DMS 273 (cell line): ENCODE measurements around the gene NFIX.
"Not testable (repeated sequence)": the region's sequence is repeated elsewhere in the genome, so short reads cannot be mapped to it uniquely, and the experiment has no call there.

Experiments used
- DNase-seq: peaks from one replicate; lab custom pipeline; 2025; ENCODE audit not compliant: unreplicated experiment; lab: John Stamatoyannopoulos, UW

NFIX gene

DNA sequence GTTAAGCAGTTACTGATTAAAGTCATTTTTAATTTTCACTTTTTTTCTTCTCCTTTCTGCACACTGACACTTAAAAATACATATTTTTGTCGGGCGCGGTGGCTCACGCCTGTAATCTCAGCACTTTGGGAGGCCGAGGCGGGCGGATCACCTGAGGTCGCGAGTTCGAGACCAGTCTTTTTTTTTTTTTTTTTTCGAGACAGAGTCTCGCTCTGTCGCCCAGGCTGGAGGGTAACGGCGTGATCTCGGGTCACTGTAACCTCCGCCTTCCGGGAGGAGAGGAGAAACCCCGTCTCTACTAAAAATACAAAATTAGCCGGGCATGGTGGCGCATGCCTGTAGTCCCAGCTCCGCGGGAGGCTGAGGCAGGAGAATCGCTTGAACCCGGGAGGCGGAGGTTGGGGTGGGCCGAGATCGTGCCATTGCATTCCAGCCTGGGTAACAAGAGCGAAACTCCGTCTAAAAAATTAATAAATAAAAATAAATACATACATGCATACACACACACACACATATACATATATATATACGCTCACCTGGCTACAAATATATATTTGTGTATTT, 37.8 kb upstream of the NFIX start:
- not testable (repeated sequence) for DNase-seq

DNA sequence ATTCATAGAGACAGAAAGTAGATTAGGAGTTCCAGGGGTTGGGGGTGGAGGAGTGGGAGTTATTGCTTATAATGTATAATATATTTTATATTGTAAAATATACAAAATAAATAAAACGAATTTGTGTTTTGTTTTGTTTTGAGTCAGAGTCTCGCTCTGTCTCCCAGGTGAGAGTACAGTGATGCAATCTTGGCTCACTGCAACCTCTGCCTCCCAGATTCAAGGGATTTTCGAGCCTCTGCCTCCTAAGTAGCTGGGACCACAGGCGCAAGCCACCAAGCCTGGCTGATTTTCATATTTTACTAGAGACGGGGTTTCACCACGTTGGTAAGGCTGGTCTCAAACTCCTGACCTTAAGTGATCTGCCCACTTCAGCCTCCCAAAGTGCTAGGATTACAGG, 35.8 kb upstream of the NFIX start:
- DNase-seq = no peak

DNA sequence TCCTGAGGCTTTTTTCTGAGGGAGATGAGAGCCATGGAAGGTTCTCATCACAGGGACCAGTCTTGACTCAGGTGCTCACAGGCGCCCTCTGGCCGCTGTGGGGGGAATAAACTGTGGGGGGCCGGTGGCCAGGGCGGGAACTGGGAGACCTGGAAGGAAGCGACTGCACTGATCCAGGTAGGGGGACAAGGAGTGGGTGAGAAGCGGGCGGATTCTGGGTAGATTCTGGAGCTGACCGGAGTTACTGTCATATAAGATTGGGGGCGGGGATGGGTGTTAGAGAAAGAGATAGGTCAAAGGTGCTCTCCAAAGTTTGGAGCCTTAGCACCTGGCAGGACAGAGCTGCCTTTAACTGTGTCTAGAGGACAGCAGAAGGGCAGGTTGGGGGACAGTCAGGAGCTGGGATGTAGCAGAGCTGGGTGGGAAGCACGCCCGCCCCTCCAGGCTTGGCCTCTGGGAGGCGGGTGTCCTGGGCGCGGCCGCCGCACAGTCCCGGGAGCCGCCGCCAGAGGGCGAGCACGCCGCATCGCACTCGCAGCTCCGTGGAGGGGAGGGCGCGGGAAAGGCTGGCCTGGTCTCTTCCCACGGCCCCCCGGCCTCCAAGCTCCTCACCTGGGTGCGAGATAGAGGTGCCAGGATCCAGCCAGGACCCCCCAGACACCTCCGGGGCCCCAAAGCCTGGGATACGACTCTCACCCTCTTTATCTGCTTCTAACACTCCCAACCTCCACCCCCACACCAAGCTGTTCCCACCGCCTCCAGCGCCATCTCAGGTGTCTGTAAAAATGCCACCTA, 30.1 kb upstream of the NFIX start:
- DNase-seq = peak; percentile 91

DNA sequence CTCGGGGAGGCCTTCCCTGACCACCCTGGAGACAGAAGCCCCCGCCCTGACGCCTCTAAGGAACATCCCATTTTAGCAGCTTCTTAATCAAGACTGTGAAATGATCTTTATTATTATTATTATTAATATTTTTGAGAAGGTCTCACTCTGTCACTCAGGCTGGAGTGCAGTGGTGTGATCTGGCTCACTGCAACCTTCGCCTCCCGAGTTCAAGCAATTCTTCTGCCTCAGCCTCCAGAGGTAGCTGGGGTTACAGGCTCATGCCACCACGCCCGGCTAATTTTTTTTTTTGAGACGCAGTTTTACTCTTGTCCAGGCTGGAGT, 29.5 kb upstream of the NFIX start:
- no peak for DNase-seq

DNA sequence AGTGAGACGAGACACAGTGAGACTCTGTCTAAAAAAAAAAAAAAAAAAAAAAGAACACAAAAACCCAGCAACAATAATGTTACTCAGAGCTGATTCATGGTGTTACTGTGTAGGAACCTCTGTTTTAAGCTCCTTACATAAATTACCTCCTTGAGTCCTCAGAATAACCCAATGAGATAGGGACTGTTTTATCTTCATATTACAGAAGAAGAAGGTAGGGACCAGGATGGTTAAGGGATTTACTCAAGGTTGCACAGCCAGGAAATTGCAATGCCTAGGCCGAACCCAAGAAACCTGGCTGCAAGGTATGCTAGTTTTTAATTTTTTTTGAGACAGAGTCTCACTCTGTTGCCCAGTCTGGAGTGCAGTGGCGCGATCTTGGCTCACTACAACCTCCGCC, 27.4 kb upstream of the NFIX start:
- no peak for DNase-seq

DNA sequence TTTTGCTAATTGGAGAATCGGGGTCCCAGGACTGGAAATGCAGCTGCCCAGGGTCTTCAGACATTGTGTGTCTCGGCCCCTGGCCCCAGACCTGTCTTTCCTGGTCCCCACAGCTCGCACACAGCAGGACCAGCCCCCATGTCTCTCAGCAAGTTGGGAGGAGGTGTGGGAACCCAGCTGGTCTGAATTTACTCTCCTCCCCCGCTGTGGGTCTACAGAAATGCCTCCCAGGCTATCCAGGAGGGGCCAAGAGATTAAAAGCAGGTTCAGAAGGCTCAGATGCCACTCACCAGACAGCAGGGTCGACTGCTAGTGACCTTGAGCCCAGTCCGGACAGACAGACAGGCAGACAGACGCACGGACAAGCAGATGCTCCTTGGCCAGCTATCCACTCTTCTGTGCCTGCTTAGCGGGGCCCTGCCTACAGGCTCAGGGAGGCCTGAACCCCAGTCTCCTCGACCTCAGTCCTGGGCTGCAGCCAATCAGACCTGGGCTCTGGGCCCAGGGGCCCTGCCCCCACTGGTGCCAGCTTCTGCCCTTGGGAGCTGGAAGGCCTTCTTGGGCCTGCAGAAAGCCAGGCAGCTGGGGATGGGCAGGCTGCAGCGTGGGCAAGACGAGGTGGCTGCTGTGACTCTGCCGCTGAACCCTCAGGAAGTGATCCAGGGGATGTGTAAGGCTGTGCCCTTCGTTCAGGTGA, 25.8 kb upstream of the NFIX start, which contains the start of gene DAND5:
Gene DAND5 (plus strand): TSS at position 285 of the 697 bp plus-strand sequence. CDS start 85 bp downstream, at position 370.
- peak; percentile 90 for DNase-seq

DNA sequence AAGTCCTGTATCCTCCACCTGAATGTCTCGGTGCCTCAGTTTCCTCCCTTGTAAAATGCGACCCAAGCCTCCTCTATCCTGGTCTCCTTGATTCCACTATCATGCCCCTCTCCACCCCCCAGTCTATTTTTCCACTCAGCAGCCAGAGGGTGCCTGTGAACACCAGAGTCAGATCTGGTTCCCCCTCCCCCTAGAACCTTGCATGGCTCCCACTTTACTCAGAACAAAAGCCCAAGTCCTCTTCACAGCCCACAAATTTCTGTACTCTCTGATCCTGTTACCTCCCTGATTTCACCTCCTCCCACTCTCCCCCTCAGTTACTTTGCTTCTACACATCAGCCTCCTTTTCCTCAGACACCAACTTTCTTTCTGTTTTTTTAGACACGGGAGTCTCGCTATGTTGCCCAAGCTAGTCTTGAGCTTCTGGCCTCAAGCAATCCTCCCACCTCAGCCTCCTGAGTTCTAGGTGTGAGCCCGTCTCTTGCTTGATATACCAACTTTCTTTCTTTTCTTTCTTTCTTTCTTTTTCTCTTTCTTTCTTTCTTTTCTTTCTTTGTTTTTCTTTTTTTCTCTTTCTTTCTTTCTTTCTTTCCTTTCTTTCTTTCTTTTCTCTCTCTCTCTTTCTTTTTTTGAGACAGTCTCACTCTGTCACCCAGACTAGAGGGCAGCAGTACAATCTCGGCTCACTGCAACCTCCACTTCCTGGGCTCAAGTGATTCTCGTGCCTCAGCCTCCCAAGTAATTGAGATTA, 25.0 kb upstream of the NFIX start:
- DNase-seq = no peak

DNA sequence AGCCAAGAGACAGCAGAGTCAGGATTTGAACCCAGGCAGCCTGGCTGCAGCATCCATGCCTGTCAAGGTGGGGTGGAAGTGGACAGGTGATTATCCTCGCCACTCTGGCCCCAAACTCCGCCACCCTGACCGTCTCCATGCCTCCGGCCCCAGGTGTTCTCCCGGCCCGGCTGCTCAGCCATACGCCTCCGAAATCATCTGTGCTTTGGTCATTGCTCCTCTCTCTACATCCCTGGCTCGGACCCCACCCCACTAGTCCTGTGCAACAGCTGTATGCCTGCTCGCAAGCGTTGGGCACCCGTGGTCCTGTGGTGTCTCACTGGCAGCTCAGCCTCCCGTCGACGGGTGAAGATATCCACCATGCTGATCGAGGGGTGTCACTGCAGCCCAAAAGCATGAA, 22.0 kb upstream of the NFIX start:
- no peak for DNase-seq

DNA sequence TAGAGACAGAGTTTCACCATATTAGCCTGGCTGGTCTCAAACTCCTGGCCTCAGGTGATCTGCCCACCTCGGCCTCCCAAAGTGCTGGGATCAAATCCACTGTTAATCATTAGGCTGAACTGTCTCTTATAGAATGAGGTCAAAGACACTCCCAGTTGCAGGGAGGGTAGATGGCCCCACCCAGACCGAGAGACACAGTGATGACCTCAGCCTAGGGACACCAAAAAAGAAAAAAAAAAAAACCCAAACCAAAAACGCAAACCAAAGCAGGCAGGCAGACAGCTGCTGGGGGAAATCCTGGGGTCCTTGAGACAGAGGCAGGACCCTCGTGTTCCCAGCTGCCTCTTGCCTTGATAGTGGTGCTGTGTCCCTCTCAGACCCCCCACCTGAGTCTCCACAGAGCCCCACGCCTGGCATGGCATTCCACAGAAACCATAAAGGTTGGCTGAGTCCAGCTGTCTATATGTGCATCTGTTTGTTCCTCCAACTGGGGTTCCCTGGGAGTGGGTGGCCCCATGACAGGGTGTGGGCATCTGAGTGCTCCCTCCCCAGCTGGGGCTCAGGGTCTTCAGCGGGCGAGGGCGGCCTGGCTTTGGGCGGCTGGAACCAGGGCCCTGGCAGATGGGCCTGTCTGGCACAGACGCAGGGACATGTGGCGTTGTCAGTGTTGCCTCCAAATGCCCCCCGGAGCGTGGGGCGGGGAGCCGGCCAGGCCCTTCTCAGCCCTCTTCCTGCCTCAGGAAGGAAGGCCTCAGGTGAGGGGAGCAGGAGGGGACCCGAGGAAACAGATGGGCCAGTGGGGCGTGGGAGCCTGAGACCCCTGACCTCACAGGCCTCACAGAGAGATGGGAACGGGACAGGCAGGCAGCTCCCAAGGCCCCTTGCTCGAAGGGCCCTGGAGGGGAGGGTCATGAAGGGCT, 20.7 kb upstream of the NFIX start:
- DNase-seq = peak; percentile 97

DNA sequence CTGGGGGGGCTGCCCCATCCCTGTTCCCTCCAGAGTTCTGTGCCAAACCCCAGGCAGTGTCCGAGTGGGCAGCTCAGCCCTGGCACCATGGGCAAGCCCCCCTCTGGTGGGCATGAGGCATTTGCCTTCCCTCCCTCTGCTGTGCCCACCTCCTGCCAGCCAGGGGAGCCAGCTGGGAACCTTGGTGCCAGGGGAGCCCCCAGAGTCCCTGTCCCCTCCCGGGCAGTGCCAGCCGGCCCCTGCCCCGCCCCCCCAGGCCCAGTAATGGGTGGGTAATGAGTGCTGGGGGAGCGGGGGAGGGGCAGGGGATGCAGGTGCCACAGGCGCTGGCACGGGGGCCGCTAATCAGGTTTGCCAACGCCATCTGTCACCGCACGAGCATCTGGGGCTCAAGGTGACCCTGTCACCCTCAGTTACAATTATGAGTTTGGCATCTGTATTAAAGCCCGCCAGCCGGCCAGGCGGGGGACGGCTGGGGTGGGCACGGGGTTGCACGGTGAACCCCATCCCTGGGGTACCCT, 20.0 kb upstream of the NFIX start:
- DNase-seq = peak; percentile 80

DNA sequence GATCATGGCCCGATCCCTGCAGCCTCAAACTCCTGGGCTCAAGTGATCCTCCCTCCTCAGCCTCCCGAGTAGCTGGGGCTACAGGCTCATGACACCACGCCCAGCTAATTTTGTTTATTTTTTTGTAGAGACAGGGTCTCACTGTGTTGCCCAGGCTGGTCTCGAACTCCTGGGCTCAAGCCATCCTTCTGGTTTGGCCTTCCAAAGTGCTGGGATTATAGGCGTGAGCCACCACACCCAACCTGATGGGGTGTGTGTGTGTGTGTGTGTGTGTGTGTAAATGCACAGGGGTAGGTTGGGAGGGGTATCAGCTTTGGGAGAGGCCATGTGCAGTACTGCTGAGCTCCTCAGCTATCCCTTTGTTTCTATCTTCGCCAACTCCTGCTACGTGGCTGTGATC, 19.2 kb upstream of the NFIX start:
- DNase-seq = not testable (repeated sequence)

DNA sequence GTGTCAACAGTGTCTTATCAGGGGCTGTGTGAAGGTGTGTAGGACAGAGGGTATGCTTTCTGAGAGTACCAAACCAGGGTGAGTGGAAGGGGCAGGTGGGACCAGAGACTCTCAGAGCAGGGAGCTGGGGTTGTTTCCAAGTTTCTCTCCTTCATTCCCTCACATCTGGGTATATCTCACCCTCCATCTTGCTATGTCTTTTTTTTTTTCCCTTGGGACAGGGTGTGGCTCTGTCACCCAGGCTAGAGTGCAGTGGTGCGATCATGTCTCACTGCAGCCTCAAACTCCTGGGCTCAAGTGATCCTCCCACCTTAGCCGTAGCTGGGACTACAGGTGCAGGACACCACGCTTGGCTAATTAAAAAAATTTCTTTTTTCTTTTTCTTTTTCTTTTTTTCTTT, 15.3 kb upstream of the NFIX start:
- DNase-seq = no peak

DNA sequence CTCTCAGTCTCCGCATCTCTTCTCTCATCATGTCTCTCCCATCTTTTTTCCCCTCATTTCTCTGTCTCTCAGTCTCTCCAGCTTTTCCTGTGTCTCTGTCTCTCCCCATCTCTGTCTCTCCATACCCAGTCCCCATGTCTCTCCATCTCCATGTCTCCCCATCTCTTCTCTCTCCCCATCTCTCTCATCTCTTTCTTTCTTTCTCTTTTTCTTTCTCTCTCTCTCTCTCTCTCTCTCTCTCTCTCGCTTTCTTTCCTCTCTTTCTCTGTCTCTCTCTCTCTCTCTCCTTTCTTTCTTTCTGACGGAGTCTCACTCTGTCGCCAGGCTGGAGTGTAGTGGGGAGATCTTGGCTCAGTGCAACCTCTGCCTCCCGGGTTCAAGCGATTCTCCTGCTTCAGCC, 12.6 kb upstream of the NFIX start:
- DNase-seq = no peak

DNA sequence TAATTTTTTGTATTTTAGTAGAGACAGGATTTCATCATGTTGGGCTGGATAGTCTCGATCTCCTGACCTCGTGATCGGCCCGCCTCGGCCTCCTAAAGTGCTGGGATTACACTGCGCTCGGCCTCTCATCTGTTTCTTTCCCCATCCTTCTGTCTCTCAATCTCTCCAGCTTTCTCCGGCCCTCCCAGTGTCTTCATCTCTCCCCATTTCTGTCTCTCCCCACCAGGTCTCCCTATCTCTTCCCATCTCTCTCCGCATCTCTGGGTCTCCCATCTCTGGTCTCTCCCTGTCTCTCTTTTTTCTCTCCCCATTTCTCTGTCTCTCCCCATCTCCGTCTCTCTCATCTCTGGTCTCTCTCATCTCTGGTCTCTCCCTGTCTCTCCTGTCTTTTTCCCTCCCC, 12.2 kb upstream of the NFIX start:
- DNase-seq = no peak

DNA sequence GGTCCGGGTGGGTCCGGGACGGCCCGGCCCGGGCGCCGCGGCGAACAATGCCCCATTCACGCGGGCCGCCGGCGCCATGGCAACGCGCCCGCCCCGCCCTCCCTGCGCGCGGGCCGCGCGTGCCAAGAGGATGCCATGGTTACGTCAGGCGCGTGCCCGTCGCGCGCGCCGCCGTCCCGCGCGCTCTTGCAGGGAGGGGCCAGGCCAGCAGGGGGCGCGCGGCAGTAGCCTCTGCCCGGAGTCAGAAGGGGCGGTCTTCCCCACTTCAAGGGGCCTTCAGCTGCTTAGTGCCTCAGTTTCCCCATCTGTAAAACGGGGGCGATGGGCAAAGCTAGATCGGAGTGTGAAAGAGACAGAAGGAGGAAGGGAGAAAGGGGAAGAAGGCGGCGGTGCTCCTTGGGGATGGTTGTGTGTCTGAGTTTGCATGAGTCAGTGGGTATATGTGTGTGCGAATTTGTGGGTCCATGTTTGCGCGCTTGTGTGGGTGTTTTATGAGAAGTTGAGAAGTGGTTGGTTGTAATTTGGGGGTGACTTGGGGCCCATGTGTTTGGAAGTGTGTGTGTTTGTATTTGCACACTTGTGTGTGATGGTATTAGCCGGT, 11.6 kb upstream of the NFIX start:
- DNase-seq = peak; percentile 93

DNA sequence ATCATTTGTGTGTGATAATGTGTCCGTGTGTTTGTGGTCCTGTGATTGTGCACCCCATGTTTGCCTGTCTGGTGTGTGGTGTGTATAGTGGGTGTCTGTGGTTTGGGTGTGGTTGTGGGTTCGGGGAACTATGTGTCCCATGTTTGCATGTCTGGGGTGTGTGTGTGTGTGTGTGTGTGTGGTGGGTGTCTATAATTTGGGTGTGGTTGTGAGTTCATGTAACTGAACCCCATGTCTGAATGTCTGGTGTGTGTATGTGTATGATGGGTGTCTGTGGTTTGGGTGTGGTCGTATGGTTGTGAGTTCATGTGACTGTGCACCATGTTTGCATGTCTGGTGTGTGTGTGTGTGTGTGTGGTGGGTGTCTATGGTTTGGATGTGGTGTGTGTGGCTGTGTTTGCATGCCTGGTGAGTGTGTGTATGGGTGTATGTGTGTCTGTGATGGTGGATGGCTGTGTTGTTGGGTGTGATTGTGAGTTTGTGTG, 11.1 kb upstream of the NFIX start:
- no peak for DNase-seq

DNA sequence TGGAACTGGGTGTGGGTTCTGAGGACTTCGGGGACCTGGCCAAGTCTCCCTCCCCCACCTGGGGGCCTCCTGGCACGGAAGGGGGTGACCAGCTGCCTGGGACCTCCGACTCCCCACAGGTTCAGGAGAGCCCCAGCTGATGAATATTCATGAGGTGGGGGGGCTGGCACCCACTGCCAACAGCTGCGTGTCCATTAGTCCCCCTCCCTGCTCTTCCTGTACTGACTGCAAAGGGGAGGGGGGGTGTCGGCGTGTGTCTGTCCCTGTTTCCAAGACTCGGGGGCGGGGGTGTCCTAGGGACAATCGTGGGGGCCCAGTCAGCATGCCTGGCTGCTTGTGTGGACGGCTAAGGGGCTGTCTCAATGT, 10.6 kb upstream of the NFIX start:
- peak; percentile 59 for DNase-seq

DNA sequence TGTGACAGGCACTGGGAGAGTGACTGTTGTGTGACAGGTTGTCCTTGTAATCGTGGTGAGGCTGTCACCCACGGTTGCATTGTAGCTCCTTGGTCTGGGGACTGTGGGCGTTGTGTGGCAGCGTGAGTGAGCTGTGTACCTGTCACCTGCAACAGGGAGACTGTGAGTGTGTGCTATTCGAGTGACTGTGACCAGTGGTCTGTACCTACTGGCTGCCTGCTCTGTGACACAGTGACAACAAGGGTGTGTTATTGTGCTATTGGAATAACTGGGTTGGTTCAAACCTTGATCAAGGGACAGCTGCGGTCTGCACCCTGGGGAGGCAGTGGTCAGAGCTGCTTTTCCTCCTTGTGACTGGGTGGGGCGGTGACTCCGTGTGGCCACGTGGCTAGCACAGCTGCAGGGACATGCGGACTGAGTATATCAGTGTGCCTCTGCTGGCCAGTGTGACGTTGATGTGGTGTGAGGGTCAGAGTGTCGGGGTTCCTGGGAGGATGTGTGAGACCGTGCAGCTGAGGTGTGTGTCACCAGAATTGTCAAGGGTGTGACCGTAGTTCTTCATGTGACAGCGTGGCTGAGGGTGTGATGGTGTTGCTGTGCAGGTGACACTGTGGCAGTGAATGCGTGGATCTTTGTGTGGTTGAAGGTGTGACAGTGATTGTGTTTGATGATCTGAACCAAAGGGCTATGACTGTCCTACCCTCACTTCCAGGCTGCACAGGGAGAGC, 10.1 kb upstream of the NFIX start:
- no peak for DNase-seq

DNA sequence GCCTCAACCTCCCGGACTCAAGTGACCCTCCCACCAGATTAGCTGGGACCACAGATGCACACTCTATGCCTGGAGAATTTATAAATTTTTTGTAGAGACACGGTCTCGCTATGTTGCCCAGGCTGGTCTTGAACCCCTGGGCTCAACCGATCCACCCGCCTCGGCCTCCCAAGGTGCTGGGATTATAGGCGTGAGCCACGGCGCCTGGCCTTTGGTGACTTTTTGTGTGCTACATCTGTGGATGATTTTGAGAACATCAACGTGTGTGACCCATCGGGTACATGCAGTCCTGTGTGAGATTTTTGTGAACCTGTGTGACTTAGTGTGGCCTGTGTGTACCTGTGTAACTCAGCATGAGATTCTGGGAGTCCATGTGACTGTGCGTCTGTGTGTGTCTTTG, 8.5 kb upstream of the NFIX start:
- no peak for DNase-seq
